Ishikawa (cell line): ENCODE measurements around the gene GMDS.

Source experiments
- CEBPB ChIP-seq: IDR thresholded peaks from 2 replicates; pipeline ENCODE4 v1.6.1; 2012
- CREB1 ChIP-seq: IDR thresholded peaks from 2 replicates; pipeline ENCODE4 v1.6.1; 2012; ENCODE audit warnings: low read depth
- EGR1 ChIP-seq: IDR thresholded peaks from 2 replicates; pipeline ENCODE4 v1.6.1; 2012
- EP300 ChIP-seq: IDR thresholded peaks from 2 replicates; pipeline ENCODE4 v1.6.1; 2012; ENCODE audit warnings: borderline replicate concordance
- FOXM1 ChIP-seq: IDR thresholded peaks from 2 replicates; pipeline ENCODE4 v1.6.1; 2012; ENCODE audit warnings: low read depth, borderline replicate concordance
- MAX ChIP-seq: IDR thresholded peaks from 2 replicates; pipeline ENCODE4 v1.6.1; 2012
- NFIC ChIP-seq: IDR thresholded peaks from 2 replicates; pipeline ENCODE4 v1.6.1; 2012
- RAD21 ChIP-seq: IDR thresholded peaks from 2 replicates; pipeline ENCODE4 v1.6.1; 2012; ENCODE audit warnings: low read depth
- REST ChIP-seq: IDR thresholded peaks from 2 replicates; pipeline ENCODE4 v1.6.1; 2012; ENCODE audit warnings: low read depth, mild to moderate bottlenecking
- TAF1 ChIP-seq: IDR thresholded peaks from 2 replicates; pipeline ENCODE4 v1.6.1; 2012; ENCODE audit warnings: low read depth, mild to moderate bottlenecking
- TCF12 ChIP-seq: IDR thresholded peaks from 2 replicates; pipeline ENCODE4 v1.6.1; 2012; ENCODE audit warnings: low read depth
- TEAD4 ChIP-seq: IDR thresholded peaks from 2 replicates; pipeline ENCODE4 v1.6.1; 2012
- USF1 ChIP-seq: IDR thresholded peaks from 2 replicates; pipeline ENCODE4 v1.6.1; 2012
- YY1 ChIP-seq: IDR thresholded peaks from 2 replicates; pipeline ENCODE4 v1.6.1; 2012; ENCODE audit warnings: low read depth
- ZBTB7A ChIP-seq: IDR thresholded peaks from 2 replicates; pipeline ENCODE4 v1.6.1; 2012; ENCODE audit warnings: low read depth

The GMDS gene

GRCh38 chr6:1890987-1891386 lies 354.4 kb downstream of the GMDS start:
- TF ChIP-seq YY1, result no peak
- no peak for TF ChIP-seq TAF1
- no peak for TF ChIP-seq MAX
- TF ChIP-seq RAD21, result no peak
- TF ChIP-seq TEAD4, result no peak
- no peak for TF ChIP-seq CEBPB

- no peak for TF ChIP-seq FOXM1
- no peak for TF ChIP-seq TCF12
- TF ChIP-seq CEBPB, result no peak
- no peak for TF ChIP-seq TEAD4
- no peak for TF ChIP-seq EGR1
- no peak for TF ChIP-seq NFIC
- TF ChIP-seq EP300, result no peak
- no peak for TF ChIP-seq MAX
- TF ChIP-seq ZBTB7A, result no peak
- no peak for TF ChIP-seq CREB1
- TF ChIP-seq USF1, result no peak
- TF ChIP-seq RAD21, result no peak
- TF ChIP-seq TAF1, result no peak
- no peak for TF ChIP-seq YY1
- no peak for TF ChIP-seq REST
These were observed 355.3 kb downstream of the GMDS start for GRCh38 chr6:1890071-1890470.

GRCh38 chr6:1885576-1886011 lies 359.8 kb downstream of the GMDS start:
- TF ChIP-seq EGR1 (no peak), EP300 (no peak), ZBTB7A (no peak), TEAD4 (no peak), FOXM1 (no peak), NFIC (no peak), CEBPB (no peak), TAF1 (no peak), CREB1 (no peak), RAD21 (no peak), TCF12 (no peak), USF1 (no peak), MAX (no peak), YY1 (no peak), REST (no peak)

GRCh38 chr6:1884313-1884712 lies 361.1 kb downstream of the GMDS start:
- no peak for TF ChIP-seq CEBPB
- no peak for TF ChIP-seq TAF1
- TF ChIP-seq MAX, result no peak
- TF ChIP-seq RAD21, result no peak
- TF ChIP-seq TCF12, result no peak
- no peak for TF ChIP-seq EGR1
- no peak for TF ChIP-seq USF1
- TF ChIP-seq YY1, result no peak
- TF ChIP-seq ZBTB7A, result no peak
- no peak for TF ChIP-seq FOXM1
- no peak for TF ChIP-seq EP300

GRCh38 chr6:1878330-1878729 lies 367.1 kb downstream of the GMDS start:
- TF ChIP-seq USF1, result no peak
- no peak for TF ChIP-seq TCF12
- no peak for TF ChIP-seq RAD21
- TF ChIP-seq CREB1, result no peak
- no peak for TF ChIP-seq ZBTB7A
- no peak for TF ChIP-seq YY1
- TF ChIP-seq MAX, result no peak
- TF ChIP-seq EGR1, result no peak
- no peak for TF ChIP-seq REST
- TF ChIP-seq TEAD4, result no peak
- TF ChIP-seq EP300, result no peak
- no peak for TF ChIP-seq NFIC
- no peak for TF ChIP-seq TAF1
